GM23248 (cell line): Measurements from ENCODE around the gene ACADM. TPM values are rescaled to one million over a fixed set of nuclear protein-coding genes. Genes with fewer than 3 reads are reported as not detected.

ENCODE experiments used
- DNase-seq: peaks from one replicate; pipeline ENCODE4 v3.0.0-alpha.2; 2015
- H2AFZ ChIP-seq: fragments of 200-600 bp; sonication (generic); 2 replicates; pipeline ENCODE4 v1.6.1; 2016; ENCODE audit warnings: antibody characterized with exemption
- H3F3A ChIP-seq: fragments of 200-600 bp; sonication (generic); 2 replicates; pipeline ENCODE4 v1.6.1; 2016; ENCODE audit warnings: mild to moderate bottlenecking, antibody characterized with exemption, mixed run types; ENCODE audit not compliant: insufficient read depth
- H3K27ac ChIP-seq: fragments of 200-600 bp; sonication (generic); 2 replicates; pipeline ENCODE4 v1.5.1; 2016; ENCODE audit warnings: mild to moderate bottlenecking
- H3K27me3 ChIP-seq: fragments of 200-600 bp; sonication (generic); replicated peaks from 2 replicates; pipeline ENCODE4 v1.6.1; 2016; ENCODE audit warnings: mild to moderate bottlenecking; ENCODE audit not compliant: insufficient read depth
- H3K36me3 ChIP-seq: fragments of 200-600 bp; sonication (generic); 2 replicates; pipeline ENCODE4 v1.6.1; 2016; ENCODE audit warnings: low read depth, mild to moderate bottlenecking
- H3K4me1 ChIP-seq: fragments of 200-600 bp; sonication (generic); 2 replicates; pipeline ENCODE4 v1.6.1; 2016; ENCODE audit warnings: mild to moderate bottlenecking; ENCODE audit not compliant: insufficient read depth
- H3K4me2 ChIP-seq: fragments of 200-600 bp; sonication (generic); one replicate; pipeline ENCODE4 v1.6.1; 2016; ENCODE audit warnings: mild to moderate bottlenecking; ENCODE audit not compliant: unreplicated experiment
- H3K4me3 ChIP-seq: fragments of 200-600 bp; sonication (generic); 2 replicates; pipeline ENCODE4 v1.5.1; 2016; ENCODE audit warnings: mild to moderate bottlenecking
- H3K79me2 ChIP-seq: fragments of 200-600 bp; sonication (generic); 2 replicates; pipeline ENCODE4 v1.6.1; 2016; ENCODE audit warnings: mild to moderate bottlenecking; ENCODE audit not compliant: insufficient read depth
- H3K9ac ChIP-seq: fragments of 200-600 bp; sonication (generic); 2 replicates; pipeline ENCODE4 v1.6.1; 2016; ENCODE audit warnings: mild to moderate bottlenecking
- H3K9me2 ChIP-seq: fragments of 200-600 bp; sonication (generic); 2 replicates; pipeline ENCODE4 v1.6.1; 2016; ENCODE audit warnings: mixed run types, mild to moderate bottlenecking, moderate library complexity; ENCODE audit not compliant: insufficient read depth
- H3K9me3 ChIP-seq: fragments of 200-600 bp; sonication (generic); one replicate; pipeline ENCODE4 v1.6.1; 2017; ENCODE audit warnings: low read depth
- H4K20me1 ChIP-seq: fragments of 200-600 bp; sonication (generic); 2 replicates; pipeline ENCODE4 v1.6.0; 2016; ENCODE audit not compliant: insufficient read depth
- EZH2 ChIP-seq: fragments of 200-600 bp; sonication (generic); IDR thresholded peaks from 2 replicates; pipeline ENCODE4 v1.6.1; 2018; ENCODE audit warnings: antibody characterized with exemption, mild to moderate bottlenecking; ENCODE audit not compliant: insufficient read depth, poor library complexity, severe bottlenecking
- EZH2phosphoT487 ChIP-seq: fragments of 200-600 bp; sonication (generic); IDR thresholded peaks from 2 replicates; pipeline ENCODE4 v1.6.1; 2018; ENCODE audit warnings: antibody characterized with exemption, moderate library complexity, mild to moderate bottlenecking, low read depth; ENCODE audit not compliant: insufficient read depth
- WGBS, 2 experiments: methylation state at CpG; one replicate each; pipeline ENCODE4 v1.1.6; 2015 to 2017; ENCODE audit warnings: low lambda C conversion rate in 2 of 2, low coverage in 1 of 2; ENCODE audit errors: missing lambda C conversion rate in 2 of 2; 5-methylcytosine and 5-hydroxymethylcytosine counted together
- in situ Hi-C: fragments of 300-500 bp; cut with MboI; formaldehyde crosslinking; loops from 2 replicates; pipeline ENCODE4 v1.15.0; 2020
- polyA plus RNA-seq: library from polyadenylated mRNA; unstranded; fragments of >200 nt; fragmentation: Nextera tagmentation; extraction: Ambion mirVana; gene quantifications from 2 replicates; pipeline ENCODE4 v1.2.1, GENCODE V29; 2016
- total RNA-seq: library from RNA; depleted of rRNA; stranded (reverse); fragments of >200 nt; shearing (Covaris generic); gene quantifications from 2 replicates; pipeline ENCODE4 v1.2.3, GENCODE V29; 2014

The ACADM gene
- total and polyA plus RNA-seq, 2 experiments from 2014 or later: 32.6 to 37.5 TPM

GRCh38 chr1:75722966-75723365 lies 1.5 kb upstream of the ACADM start:
- Histone ChIP-seq H3K4me2 (no peak overlapping the region), H3K27me3 (no peaks in the 10 kb centered on the region), H3K4me3 (no peak overlapping the region), H3K9me2 (no peaks in the 10 kb centered on the region), H3K9ac (no peak overlapping the region), H2AFZ (peak overlapping the region; percentile 96), H3K36me3 (no peaks in the 10 kb centered on the region), H3K9me3 (no peaks in the 10 kb centered on the region), H3K79me2 (peaks cover 34% of the 10 kb centered on the region), H4K20me1 (no peaks in the 10 kb centered on the region), H3K27ac (no peak overlapping the region), H3K4me1 (0 out of 2 replicates have a peak, but pooled peaks cover 7% of the 10 kb centered on the region), H3F3A (peaks cover 6% of the 10 kb centered on the region; the same call in 1 of the 2 replicates)
- 90 to 93% methylated on average over 9 of the region's 9 CpGs for WGBS, 2 experiments
- DNase-seq: no peak
- in situ Hi-C loops: no loop called here
- TF ChIP-seq EZH2phosphoT487 (no peak), EZH2 (no peak)

DNA sequence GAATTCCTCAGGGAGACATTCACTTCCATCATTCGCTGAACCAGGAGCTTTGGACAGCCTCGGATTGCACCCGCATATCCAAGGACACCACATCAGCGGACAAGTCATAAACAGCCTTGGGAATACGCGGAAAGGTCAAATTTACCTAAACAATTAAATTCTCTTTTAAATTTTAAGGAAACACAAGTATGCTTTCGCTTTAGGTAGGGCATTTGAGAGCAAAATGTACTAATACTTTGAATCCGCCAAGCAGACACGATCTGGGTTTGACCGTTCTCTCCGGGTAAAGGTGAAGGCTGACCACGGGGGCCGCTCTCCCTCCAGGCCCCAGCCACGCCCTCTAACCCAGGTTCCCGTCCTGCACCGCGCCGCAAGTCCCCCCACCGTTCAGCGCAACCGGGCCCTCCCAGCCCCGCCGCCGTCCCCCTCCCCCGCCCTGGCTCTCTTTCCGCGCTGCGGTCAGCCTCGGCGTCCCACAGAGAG lies 479 bp upstream of the ACADM start:
- in situ Hi-C loops: no loop called here
- Histone ChIP-seq H3K4me1 (0 out of 2 replicates have a peak, but pooled peaks cover 7% of the 10 kb centered on the region), H3K36me3 (no peaks in the 10 kb centered on the region), H3K9ac (peak overlapping the region; percentile 82), H3K79me2 (peaks cover 45% of the 10 kb centered on the region), H3K27me3 (no peaks in the 10 kb centered on the region), H3K9me2 (no peaks in the 10 kb centered on the region), H3K27ac (peak overlapping the region; percentile 61), H3K4me2 (peak overlapping the region; percentile 94), H3F3A (peaks cover 6% of the 10 kb centered on the region; the same call in 1 of the 2 replicates), H4K20me1 (no peaks in the 10 kb centered on the region), H3K4me3 (peak overlapping the region; percentile 93), H2AFZ (peak overlapping the region; percentile 96), H3K9me3 (no peaks in the 10 kb centered on the region)
- peak; percentile 85 for DNase-seq
- TF ChIP-seq EZH2 (no peak), EZH2phosphoT487 (no peak)
- WGBS, 2 experiments: 1 to 3% methylated on average over 14 to 29 of the region's 30 CpGs

- in situ Hi-C loops: no loop called here
- peak overlapping the region; percentile 94 for H3K4me2 ChIP-seq
- H3K4me3 ChIP-seq: peak overlapping the region; percentile 93
- 0 out of 2 replicates have a peak, but pooled peaks cover 7% of the 10 kb centered on the region for H3K4me1 ChIP-seq
- H3F3A ChIP-seq: peaks cover 6% of the 10 kb centered on the region; the same call in 1 of the 2 replicates
- H3K27ac ChIP-seq: peak overlapping the region; percentile 61
- H3K79me2 ChIP-seq: peaks cover 57% of the 10 kb centered on the region
- DNase-seq: peak; percentile 36
- H3K36me3 ChIP-seq: no peaks in the 10 kb centered on the region
- H3K9ac ChIP-seq: peak overlapping the region; percentile 82
- H4K20me1 ChIP-seq: no peaks in the 10 kb centered on the region
- no peaks in the 10 kb centered on the region for H3K9me2 ChIP-seq
- no peak for TF ChIP-seq EZH2
- no peak for TF ChIP-seq EZH2phosphoT487
- H3K9me3 ChIP-seq: no peaks in the 10 kb centered on the region
- WGBS, 2 experiments: 32 to 43% methylated on average over 1 of the region's 1 CpG
- peak overlapping the region; percentile 96 for H2AFZ ChIP-seq
- H3K27me3 ChIP-seq: no peaks in the 10 kb centered on the region
These were observed 757 bp downstream of the ACADM start for GRCh38 chr1:75725266-75725665.

- Histone ChIP-seq H3K9me2 (no peaks in the 10 kb centered on the region), H4K20me1 (no peaks in the 10 kb centered on the region), H2AFZ (peak overlapping the region; percentile 96), H3K9me3 (no peaks in the 10 kb centered on the region), H3K27me3 (no peaks in the 10 kb centered on the region), H3K4me2 (peak overlapping the region; percentile 94), H3K9ac (peak overlapping the region; percentile 82), H3K36me3 (no peaks in the 10 kb centered on the region), H3K4me1 (0 out of 2 replicates have a peak, but pooled peaks cover 7% of the 10 kb centered on the region), H3K79me2 (peaks cover 63% of the 10 kb centered on the region), H3K4me3 (peak overlapping the region; percentile 93), H3K27ac (peak overlapping the region; percentile 61), H3F3A (peaks cover 6% of the 10 kb centered on the region; the same call in 1 of the 2 replicates)
- DNase-seq: peak; percentile 5
- 61 to 67% methylated on average over 11 of the region's 11 CpGs for WGBS, 2 experiments
- TF ChIP-seq EZH2phosphoT487 (no peak), EZH2 (no peak)
- in situ Hi-C loops: no loop called here
These were observed 1.4 kb downstream of the ACADM start for GRCh38 chr1:75725861-75726361.
